Activated CD8-positive, alpha-beta memory T cell treated with anti-CD3 and anti-CD28 coated beads, Interleukin-2, amount 50 U/mL, for 24 hours (primary cell): ENCODE results near the gene ROR2.

ENCODE experiments used
- DNase-seq: peaks from one replicate; pipeline ENCODE4 v3.0.0-alpha.2; 2020; ENCODE audit errors: extremely low read depth

ROR2 gene

GRCh38 chr9:91879231-91879630, 70.8 kb downstream of the ROR2 start:
- no peak for DNase-seq

GRCh38 chr9:91873637-91874051, 76.4 kb downstream of the ROR2 start:
- DNase-seq: no peak

GRCh38 chr9:91868732-91869391, 81.2 kb downstream of the ROR2 start:
- no peak for DNase-seq

DNA sequence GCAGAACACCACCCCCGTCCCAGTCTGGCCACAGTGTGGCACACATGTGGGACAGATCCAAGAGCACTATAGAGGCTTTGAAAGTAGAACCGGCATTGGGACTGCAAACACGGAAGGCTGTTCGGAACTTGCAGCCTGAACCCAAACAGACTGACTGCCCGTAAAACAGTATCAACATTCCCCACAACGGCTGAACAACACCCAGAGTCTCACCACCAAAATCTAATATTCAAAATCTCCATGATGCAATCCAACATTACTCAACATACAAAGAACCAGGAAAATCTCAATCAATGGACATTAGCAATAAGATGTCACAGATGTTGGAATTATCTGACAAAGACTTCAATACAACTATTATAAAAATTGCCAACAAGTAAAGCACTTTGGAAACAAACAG, 82.3 kb downstream of the ROR2 start:
- no peak for DNase-seq

GRCh38 chr9:91865041-91865440, 85.0 kb downstream of the ROR2 start:
- DNase-seq: no peak

- DNase-seq: no peak
Measured at GRCh38 chr9:91864380-91864779, 85.6 kb downstream of the ROR2 start.

GRCh38 chr9:91863469-91863868, 86.6 kb downstream of the ROR2 start:
- DNase-seq: no peak

GRCh38 chr9:91858213-91859030, 91.6 kb downstream of the ROR2 start:
- DNase-seq: no peak

DNA sequence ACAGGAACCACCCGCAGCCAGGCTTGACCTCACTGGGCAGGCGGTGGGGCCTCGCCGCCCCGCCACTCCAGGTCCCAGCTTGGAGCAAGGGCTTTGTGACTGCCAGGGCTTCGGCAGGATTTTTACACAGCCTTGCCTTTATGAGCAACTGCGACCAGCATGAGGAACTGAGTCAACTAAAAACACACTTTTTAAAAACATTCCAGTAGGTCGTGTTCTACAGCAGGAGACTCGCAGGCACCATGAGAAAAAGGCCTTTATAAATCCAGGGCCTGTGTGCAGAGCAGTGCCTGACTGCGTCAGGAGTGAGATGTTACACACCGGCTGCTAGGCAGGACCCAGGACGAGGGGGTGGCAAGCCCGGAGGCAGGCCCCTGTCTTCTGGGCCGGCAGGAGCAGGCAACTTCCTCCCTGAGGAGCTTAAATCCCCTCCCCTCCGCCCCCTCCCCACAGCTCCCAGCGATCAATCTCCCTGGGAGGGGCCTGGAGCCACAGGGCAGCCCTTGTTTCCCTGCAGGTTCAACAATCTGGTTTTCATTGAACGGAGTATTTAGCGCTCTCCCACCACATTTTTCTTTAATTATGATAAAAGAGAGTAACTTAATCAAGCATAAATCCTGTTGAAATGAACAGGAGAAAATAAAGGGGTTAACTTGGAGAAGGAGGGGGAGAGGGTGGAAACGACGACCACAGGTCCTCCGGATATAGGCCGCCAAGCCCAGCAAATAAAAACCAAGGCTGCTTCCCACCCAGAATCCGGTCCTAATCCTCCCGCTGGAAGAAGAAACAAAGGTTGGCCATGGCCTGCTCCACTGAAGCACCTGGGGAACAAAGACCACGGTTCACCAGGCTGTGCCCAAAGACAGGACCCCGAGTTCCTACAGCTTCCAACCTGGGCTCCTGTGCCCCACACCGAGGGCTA, 92.5 kb downstream of the ROR2 start:
- DNase-seq: no peak

- DNase-seq: no peak
Measured at GRCh38 chr9:91856419-91856818, 93.6 kb downstream of the ROR2 start.

DNA sequence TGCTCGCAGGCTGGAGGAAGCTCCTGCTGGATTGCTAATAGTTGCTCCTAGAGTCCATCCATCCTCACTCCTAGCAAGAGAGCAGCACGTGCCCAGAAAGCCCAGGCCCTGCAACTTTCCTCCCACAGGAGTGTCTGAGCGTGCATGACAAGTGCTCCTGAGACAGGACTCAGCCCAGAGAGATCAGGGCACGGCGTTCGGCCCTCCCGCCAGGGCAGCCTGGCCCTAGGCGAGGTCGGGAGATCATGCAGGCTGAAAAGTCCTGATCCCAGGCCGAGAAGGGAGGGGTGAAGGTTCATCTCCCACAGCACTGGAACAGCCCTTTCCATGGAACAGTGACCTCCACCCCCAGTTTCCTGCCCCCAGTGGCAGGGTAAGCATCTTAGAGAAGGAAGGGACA, 94.8 kb downstream of the ROR2 start:
- DNase-seq: no peak

DNA sequence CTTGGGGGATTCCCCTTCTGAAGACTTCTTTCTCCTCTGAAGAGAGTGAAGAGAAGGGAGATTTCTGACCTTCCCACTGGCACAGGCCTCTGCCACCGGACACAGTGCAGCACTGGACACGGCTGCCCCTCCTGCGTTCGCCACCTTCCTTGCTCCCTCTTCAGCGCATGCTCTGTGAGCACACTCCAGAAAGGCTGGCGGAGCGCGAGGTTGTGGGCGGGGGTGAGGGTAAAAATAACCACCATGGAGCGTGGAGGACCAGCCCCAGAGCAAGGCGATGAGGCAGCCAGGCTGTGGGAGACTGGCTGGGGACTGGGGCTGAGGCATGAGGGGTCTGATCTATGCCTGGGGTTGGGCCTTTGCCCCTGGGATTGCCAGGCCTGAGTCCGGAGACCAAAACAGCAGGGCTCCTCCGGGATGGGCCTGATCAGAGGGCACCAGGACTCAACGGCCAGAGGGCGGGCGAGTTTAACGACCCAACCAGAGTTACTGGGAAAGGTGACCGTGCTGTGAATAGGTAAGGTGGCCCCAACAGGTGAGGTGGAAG, 97.2 kb downstream of the ROR2 start:
- no peak for DNase-seq

DNA sequence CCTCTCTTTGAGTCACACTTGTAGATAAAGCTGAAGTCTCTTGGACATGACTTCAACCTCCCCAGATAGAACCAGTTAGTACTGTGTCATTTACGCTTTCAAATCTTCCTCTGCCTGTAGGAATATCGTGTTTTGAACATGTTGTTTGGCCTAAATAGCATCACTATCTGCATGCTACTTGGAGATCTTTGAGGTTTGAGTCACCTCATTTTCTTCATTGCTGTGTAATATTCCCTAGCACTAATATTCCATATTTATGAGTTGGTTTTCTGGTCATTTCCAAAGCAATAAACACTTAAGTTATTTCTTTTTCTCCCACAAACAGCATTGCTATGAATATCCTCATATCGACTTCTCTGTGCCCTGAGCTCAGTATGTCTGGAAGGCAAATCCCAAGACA, 100.3 kb downstream of the ROR2 start:
- no peak for DNase-seq

DNA sequence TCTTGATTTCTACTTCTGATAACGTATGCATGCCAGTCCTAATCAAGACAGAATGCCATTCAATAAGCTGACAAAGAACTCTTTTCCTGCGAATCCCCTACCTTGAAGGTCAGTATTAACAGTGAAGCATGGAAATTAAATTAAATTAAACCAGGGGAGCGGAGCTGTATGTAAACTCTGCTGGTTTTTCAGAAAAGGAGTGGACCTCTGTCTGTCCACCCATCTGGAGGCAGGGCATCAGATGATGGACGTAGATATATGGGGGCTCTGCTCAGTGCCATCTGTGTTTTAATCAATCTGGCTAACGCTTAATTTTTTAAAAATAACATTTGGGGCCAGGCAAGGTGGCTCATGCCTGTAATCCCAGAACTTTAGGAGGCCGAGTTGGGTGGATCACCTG, 101.9 kb downstream of the ROR2 start:
- no peak for DNase-seq

DNA sequence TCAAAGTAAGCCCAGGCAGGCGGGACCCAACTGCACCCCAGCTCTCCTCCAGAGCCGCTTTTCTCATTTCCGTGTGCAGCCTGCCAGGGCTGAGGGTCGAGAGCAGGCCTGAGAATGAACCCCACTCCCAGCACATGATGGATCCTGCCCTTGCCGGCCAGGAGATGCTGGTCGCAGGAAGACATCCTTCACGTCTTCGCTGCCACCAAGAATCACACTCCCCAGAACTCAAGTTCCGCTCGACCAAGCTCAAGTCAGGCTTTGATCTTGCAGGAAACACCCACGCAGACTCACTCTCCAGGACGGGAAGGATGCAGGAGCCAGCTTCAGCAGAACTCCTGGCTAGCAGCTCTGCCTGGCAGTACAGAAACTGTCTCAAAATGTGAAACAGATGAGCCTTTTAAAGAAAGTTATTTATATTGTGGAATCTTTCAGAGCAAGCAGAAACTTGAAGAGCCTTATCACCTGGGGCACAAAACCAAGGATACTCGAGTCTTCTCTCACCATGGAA, 102.4 kb downstream of the ROR2 start:
- no peak for DNase-seq

- DNase-seq: no peak
Measured at GRCh38 chr9:91845879-91846278, 104.1 kb downstream of the ROR2 start.

GRCh38 chr9:91844701-91845291, 105.2 kb downstream of the ROR2 start:
- no peak for DNase-seq

DNA sequence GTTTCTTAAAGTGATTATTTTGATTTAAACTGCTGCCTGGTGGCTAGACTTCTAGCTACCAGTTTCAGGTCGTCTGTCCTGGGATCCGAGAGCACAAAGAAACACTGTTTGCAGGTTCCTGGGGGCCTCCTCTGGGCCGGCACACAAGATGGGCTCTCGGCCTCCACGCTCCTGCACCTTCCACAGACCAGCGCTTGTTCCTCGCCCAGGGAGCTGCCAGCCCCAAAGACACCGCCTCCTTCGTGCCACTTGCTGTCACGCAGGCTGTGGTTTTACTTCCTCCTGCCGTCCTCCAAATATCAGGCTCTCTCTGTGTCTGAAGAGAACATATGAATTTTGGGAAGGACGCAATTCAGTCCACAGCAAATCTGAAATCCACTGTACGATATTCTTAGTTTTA, 105.8 kb downstream of the ROR2 start:
- no peak for DNase-seq

DNA sequence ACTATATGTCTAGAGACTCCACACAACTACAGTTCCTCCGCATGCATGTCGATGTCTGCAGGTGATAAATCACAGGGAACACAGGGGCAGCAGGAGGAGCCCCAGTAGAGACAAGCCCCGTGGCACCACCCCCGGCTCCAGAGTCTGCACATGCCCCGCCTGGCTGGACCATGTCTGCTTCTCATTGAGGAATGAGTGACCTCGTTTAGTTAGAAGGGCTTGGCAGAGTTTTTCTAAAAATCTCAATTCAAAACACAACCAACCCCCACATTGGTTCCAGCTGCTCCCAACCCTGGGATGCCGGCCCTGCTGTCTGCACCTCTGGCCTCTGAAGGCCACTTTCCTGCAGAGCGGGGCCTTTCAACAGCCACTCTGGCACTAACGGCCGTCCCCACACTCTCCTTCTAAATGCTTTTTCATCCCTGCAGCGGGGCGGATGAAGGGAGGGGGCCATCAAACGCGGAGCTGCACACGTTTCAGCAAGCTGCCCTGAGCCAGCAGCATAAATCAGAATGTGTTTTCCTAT, 106.3 kb downstream of the ROR2 start:
- DNase-seq: no peak

- DNase-seq: no peak
Measured at GRCh38 chr9:91843093-91843492, 106.9 kb downstream of the ROR2 start.

DNA sequence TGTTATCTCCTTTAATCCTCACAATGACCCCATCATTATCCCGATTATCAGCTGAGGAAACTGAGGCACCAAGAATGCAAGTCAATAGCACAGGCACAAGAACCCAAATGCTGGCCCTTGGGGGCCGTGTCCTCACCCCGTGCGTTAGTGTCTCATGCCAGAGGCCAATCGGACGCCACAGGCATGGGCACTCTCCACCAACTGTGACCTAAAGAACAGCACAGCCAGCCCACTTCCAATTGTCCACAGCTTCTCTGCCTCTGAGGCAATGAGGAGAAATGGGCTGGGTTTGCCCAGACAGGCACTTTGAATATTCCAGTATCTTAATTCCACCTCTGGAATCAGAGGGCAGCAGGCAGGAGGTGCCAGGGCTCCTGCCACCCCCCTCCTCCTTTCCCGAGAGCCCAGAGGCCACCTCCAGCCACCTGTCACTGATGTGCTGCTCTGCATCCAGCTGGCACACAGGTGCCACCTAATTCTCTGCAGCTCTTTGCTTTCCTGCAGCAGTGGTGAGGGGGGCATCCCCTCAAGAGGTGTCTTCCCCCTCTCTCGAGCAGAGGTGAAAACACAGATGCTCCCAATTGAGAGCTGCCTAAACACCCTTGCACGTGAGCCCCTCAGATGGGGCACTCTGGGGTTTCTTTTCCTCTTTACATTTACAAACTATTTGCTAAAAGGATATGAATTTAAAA, 107.5 kb downstream of the ROR2 start:
- no peak for DNase-seq
